HepG2 (cell line): ENCODE data around the gene CYP27A1. TPM values are rescaled to one million over a fixed set of nuclear protein-coding genes. Genes with fewer than 3 reads are reported as not detected.

Experiments used
- KDM5B ChIP-seq: sonication (generic); formaldehyde crosslinking; IDR thresholded peaks from 2 replicates; pipeline ENCODE4 v1.4.0; 2020; ENCODE audit warnings: missing genetic modification reagents, mild to moderate bottlenecking, borderline replicate concordance
- PCBP1 ChIP-seq: fragments of 200-400 bp; formaldehyde crosslinking; IDR thresholded peaks from 2 replicates; pipeline ENCODE4 v1.6.1; 2017; ENCODE audit warnings: mild to moderate bottlenecking, low read depth, low read length, borderline replicate concordance
- polyA plus RNA-seq, 8 experiments: library from polyadenylated mRNA; depleted of rRNA in 3 of 8; stranded (reverse) in 7 of 8; unstranded in 1 of 8; fragments of >200 nt; fragmentation: Illumina TruSeq in 4 of 8; extraction: Trizol in 4 of 8; gene quantifications; 2 replicates each; pipeline versions ENCODE4 v1.2.1 to v1.2.3, GENCODE V29; 2011 to 2016; ENCODE audit warnings: low read depth in 4 of 8, missing spikeins in 1 of 8, mixed read lengths in 1 of 8; ENCODE audit not compliant: insufficient read depth in 1 of 8
- total RNA-seq, 5 experiments: library from RNA; depleted of rRNA; stranded (reverse); fragments of >200 nt; fragmentation: Illumina TruSeq; extraction: Trizol; gene quantifications; 2 replicates each; pipeline ENCODE4 v1.2.3, GENCODE V29; 2016; ENCODE audit warnings: low read depth in 1 of 5
- TF ChIP-seq, protein P1 (sequence below): sonication (generic); formaldehyde crosslinking; IDR thresholded peaks from 2 replicates; pipeline ENCODE4 v1.4.0; 2020; ENCODE audit warnings: missing genetic modification reagents
- TF ChIP-seq, protein P2 (sequence below): sonication (generic); formaldehyde crosslinking; IDR thresholded peaks from 2 replicates; pipeline ENCODE4 v1.4.0; 2020; ENCODE audit warnings: mild to moderate bottlenecking, missing genetic modification reagents, borderline replicate concordance
- TF ChIP-seq, protein P3 (sequence below): sonication (generic); formaldehyde crosslinking; IDR thresholded peaks from 2 replicates; pipeline ENCODE4 v1.5.0; 2020; ENCODE audit warnings: mild to moderate bottlenecking, missing genetic modification reagents, borderline replicate concordance
- TF ChIP-seq, protein P4 (sequence below): sonication (generic); formaldehyde crosslinking; IDR thresholded peaks from 2 replicates; pipeline ENCODE4 v1.5.0; 2020; ENCODE audit warnings: missing genetic modification reagents
- TF ChIP-seq, protein P5 (sequence below): sonication (generic); formaldehyde crosslinking; IDR thresholded peaks from 2 replicates; pipeline ENCODE4 v1.5.1; 2020; ENCODE audit warnings: mild to moderate bottlenecking, missing genetic modification reagents, borderline replicate concordance

The CYP27A1 gene
- total and polyA plus RNA-seq, 2 of the 13 experiments (the other 11 are each of a cell fraction or from before 2014, with no cell fraction given) = 157 to 266 TPM

DNA sequence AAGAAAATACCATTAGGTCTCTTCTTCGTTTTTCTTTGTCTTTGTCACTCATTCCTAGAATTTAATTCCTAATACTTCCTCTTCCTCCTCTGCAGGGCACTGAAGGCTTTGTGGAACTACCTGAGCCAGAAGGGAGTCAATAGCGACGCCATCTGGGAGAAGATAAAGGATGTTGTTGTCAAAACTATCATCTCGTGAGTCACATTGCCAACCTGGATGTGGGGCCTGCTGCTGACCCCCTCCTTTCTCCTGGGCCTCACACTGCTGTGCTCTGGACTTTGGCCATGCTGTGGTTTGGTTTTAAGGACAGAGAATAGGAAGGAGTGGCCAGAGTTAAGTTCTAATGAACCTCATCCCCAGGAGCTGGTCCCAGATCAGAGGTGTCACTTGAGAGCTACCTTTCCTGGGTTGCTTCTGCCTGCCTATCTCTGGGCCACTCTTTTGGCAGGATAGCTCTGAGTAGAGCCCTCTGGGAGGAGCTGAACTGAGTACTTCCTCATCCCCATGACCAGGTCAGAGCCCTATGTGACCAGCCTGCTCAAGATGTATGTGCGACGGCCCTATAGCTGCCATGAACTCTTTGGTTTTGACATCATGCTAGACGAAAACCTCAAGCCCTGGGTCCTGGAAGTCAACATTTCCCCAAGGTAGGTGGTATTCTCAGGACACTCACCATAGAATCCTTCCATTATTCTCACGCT is 33.1 kb upstream of the CYP27A1 start (continued):
- TF ChIP-seq, protein P1, sequence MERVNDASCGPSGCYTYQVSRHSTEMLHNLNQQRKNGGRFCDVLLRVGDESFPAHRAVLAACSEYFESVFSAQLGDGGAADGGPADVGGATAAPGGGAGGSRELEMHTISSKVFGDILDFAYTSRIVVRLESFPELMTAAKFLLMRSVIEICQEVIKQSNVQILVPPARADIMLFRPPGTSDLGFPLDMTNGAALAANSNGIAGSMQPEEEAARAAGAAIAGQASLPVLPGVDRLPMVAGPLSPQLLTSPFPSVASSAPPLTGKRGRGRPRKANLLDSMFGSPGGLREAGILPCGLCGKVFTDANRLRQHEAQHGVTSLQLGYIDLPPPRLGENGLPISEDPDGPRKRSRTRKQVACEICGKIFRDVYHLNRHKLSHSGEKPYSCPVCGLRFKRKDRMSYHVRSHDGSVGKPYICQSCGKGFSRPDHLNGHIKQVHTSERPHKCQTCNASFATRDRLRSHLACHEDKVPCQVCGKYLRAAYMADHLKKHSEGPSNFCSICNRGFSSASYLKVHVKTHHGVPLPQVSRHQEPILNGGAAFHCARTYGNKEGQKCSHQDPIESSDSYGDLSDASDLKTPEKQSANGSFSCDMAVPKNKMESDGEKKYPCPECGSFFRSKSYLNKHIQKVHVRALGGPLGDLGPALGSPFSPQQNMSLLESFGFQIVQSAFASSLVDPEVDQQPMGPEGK (CRISPR knock-in tag) = peak; percentile 96
- TF ChIP-seq, protein P2, sequence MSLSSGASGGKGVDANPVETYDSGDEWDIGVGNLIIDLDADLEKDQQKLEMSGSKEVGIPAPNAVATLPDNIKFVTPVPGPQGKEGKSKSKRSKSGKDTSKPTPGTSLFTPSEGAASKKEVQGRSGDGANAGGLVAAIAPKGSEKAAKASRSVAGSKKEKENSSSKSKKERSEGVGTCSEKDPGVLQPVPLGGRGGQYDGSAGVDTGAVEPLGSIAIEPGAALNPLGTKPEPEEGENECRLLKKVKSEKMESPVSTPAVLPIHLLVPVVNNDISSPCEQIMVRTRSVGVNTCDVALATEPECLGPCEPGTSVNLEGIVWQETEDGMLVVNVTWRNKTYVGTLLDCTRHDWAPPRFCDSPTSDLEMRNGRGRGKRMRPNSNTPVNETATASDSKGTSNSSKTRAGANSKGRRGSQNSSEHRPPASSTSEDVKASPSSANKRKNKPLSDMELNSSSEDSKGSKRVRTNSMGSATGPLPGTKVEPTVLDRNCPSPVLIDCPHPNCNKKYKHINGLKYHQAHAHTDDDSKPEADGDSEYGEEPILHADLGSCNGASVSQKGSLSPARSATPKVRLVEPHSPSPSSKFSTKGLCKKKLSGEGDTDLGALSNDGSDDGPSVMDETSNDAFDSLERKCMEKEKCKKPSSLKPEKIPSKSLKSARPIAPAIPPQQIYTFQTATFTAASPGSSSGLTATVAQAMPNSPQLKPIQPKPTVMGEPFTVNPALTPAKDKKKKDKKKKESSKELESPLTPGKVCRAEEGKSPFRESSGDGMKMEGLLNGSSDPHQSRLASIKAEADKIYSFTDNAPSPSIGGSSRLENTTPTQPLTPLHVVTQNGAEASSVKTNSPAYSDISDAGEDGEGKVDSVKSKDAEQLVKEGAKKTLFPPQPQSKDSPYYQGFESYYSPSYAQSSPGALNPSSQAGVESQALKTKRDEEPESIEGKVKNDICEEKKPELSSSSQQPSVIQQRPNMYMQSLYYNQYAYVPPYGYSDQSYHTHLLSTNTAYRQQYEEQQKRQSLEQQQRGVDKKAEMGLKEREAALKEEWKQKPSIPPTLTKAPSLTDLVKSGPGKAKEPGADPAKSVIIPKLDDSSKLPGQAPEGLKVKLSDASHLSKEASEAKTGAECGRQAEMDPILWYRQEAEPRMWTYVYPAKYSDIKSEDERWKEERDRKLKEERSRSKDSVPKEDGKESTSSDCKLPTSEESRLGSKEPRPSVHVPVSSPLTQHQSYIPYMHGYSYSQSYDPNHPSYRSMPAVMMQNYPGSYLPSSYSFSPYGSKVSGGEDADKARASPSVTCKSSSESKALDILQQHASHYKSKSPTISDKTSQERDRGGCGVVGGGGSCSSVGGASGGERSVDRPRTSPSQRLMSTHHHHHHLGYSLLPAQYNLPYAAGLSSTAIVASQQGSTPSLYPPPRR (CRISPR knock-in tag) = peak; percentile 36; the same call in 1 of the 2 replicates
- TF ChIP-seq, protein P3, sequence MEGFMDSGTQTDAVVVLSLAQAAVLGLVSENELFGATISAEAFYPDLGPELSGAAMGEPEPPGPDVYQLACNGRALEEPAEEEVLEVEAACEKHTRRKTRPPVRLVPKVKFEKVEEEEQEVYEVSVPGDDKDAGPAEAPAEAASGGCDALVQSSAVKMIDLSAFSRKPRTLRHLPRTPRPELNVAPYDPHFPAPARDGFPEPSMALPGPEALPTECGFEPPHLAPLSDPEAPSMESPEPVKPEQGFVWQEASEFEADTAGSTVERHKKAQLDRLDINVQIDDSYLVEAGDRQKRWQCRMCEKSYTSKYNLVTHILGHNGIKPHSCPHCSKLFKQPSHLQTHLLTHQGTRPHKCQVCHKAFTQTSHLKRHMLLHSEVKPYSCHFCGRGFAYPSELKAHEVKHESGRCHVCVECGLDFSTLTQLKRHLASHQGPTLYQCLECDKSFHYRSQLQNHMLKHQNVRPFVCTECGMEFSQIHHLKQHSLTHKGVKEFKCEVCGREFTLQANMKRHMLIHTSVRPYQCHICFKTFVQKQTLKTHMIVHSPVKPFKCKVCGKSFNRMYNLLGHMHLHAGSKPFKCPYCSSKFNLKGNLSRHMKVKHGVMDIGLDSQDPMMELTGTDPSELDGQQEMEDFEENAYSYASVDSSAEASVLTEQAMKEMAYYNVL (CRISPR knock-in tag) = peak; percentile 53; the same call in 1 of the 2 replicates
- TF ChIP-seq, protein P4, sequence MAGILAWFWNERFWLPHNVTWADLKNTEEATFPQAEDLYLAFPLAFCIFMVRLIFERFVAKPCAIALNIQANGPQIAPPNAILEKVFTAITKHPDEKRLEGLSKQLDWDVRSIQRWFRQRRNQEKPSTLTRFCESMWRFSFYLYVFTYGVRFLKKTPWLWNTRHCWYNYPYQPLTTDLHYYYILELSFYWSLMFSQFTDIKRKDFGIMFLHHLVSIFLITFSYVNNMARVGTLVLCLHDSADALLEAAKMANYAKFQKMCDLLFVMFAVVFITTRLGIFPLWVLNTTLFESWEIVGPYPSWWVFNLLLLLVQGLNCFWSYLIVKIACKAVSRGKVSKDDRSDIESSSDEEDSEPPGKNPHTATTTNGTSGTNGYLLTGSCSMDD = no peak
- TF ChIP-seq, protein P5, sequence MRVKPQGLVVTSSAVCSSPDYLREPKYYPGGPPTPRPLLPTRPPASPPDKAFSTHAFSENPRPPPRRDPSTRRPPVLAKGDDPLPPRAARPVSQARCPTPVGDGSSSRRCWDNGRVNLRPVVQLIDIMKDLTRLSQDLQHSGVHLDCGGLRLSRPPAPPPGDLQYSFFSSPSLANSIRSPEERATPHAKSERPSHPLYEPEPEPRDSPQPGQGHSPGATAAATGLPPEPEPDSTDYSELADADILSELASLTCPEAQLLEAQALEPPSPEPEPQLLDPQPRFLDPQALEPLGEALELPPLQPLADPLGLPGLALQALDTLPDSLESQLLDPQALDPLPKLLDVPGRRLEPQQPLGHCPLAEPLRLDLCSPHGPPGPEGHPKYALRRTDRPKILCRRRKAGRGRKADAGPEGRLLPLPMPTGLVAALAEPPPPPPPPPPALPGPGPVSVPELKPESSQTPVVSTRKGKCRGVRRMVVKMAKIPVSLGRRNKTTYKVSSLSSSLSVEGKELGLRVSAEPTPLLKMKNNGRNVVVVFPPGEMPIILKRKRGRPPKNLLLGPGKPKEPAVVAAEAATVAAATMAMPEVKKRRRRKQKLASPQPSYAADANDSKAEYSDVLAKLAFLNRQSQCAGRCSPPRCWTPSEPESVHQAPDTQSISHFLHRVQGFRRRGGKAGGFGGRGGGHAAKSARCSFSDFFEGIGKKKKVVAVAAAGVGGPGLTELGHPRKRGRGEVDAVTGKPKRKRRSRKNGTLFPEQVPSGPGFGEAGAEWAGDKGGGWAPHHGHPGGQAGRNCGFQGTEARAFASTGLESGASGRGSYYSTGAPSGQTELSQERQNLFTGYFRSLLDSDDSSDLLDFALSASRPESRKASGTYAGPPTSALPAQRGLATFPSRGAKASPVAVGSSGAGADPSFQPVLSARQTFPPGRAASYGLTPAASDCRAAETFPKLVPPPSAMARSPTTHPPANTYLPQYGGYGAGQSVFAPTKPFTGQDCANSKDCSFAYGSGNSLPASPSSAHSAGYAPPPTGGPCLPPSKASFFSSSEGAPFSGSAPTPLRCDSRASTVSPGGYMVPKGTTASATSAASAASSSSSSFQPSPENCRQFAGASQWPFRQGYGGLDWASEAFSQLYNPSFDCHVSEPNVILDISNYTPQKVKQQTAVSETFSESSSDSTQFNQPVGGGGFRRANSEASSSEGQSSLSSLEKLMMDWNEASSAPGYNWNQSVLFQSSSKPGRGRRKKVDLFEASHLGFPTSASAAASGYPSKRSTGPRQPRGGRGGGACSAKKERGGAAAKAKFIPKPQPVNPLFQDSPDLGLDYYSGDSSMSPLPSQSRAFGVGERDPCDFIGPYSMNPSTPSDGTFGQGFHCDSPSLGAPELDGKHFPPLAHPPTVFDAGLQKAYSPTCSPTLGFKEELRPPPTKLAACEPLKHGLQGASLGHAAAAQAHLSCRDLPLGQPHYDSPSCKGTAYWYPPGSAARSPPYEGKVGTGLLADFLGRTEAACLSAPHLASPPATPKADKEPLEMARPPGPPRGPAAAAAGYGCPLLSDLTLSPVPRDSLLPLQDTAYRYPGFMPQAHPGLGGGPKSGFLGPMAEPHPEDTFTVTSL = peak; percentile 58; the same call in 1 of the 2 replicates
- TF ChIP-seq KDM5B (CRISPR knock-in tag) = 0 out of 2 replicates have a peak, but pooled peaks have one; percentile 17
- TF ChIP-seq PCBP1 = no peak
